ENCODE results near the gene STAG2.
A peak's percentile ranks its signal among the peaks of the same experiment; 100 is the strongest.

STAG2 gene

GRCh38 chrX:123943488-123943887, 18.0 kb upstream of the STAG2 start:
- Histone ChIP-seq H3K9ac (ENCODE audit: low read length) (no peak overlapping the region), H3K9me3 (ENCODE audit: insufficient read depth, low read length) (no peaks in the 10 kb centered on the region), H3K36me3 (replicated peaks; ENCODE audit: low read depth, low read length) (no peaks in the 10 kb centered on the region), H4K20me1 (ENCODE audit: insufficient read depth, low read length) (no peaks in the 10 kb centered on the region), H3K79me2 (ENCODE audit: low read length) (no peaks in the 10 kb centered on the region), H3K27me3 (ENCODE audit: low read depth, low read length) (no peaks in the 10 kb centered on the region), H2AFZ (ENCODE audit: low read depth, low read length) (no peak overlapping the region), H3K4me3 (ENCODE audit: low read length) (no peak overlapping the region), H3K4me2 (ENCODE audit: low read length) (no peak overlapping the region), H3K4me1 (ENCODE audit: low read length) (peaks cover 17% of the 10 kb centered on the region), H3K27ac (ENCODE audit: low read length) (no peak overlapping the region)
- no peak for TF ChIP-seq EZH2phosphoT487 (IDR thresholded peaks at IDR 0.05; ENCODE audit: low read depth)
- no peak for TF ChIP-seq CTCF (IDR thresholded peaks at IDR 0.05; ENCODE audit: low read depth, low read length)

- Histone ChIP-seq H3K36me3 (replicated peaks; ENCODE audit: low read depth, low read length) (no peaks in the 10 kb centered on the region), H3K4me2 (ENCODE audit: low read length) (no peak overlapping the region), H3K9me3 (ENCODE audit: insufficient read depth, low read length) (no peaks in the 10 kb centered on the region), H4K20me1 (ENCODE audit: insufficient read depth, low read length) (no peaks in the 10 kb centered on the region), H3K9ac (ENCODE audit: low read length) (no peak overlapping the region), H3K4me3 (ENCODE audit: low read length) (no peak overlapping the region), H3K4me1 (ENCODE audit: low read length) (no peaks in the 10 kb centered on the region), H3K27me3 (ENCODE audit: low read depth, low read length) (no peaks in the 10 kb centered on the region), H3K27ac (ENCODE audit: low read length) (no peak overlapping the region), H3K79me2 (ENCODE audit: low read length) (no peaks in the 10 kb centered on the region), H2AFZ (ENCODE audit: low read depth, low read length) (no peak overlapping the region)
- TF ChIP-seq CTCF (IDR thresholded peaks at IDR 0.05; ENCODE audit: low read depth, low read length), result no peak
- TF ChIP-seq EZH2phosphoT487 (IDR thresholded peaks at IDR 0.05; ENCODE audit: low read depth), result no peak
Measured at GRCh38 chrX:123949846-123950245, 11.7 kb upstream of the STAG2 start.

GRCh38 chrX:123959281-123960063, 2.0 kb upstream of the STAG2 start:
- Histone ChIP-seq H2AFZ (ENCODE audit: low read depth, low read length) (peak overlapping the region; percentile 78), H3K79me2 (ENCODE audit: low read length) (peaks cover 45% of the 10 kb centered on the region)

GRCh38 chrX:123960956-123961267, 594 bp upstream of the STAG2 start:
- H3K9me3 ChIP-seq (ENCODE audit: insufficient read depth, low read length), result no peaks in the 10 kb centered on the region
- H3K4me1 ChIP-seq (ENCODE audit: low read length), result peaks cover 17% of the 10 kb centered on the region
- no peak for TF ChIP-seq CTCF (IDR thresholded peaks at IDR 0.05; ENCODE audit: low read depth, low read length)
- no peak for TF ChIP-seq EZH2phosphoT487 (IDR thresholded peaks at IDR 0.05; ENCODE audit: low read depth)
- peak overlapping the region; percentile 56 for H2AFZ ChIP-seq (ENCODE audit: low read depth, low read length)
- peaks cover 28% of the 10 kb centered on the region for H4K20me1 ChIP-seq (ENCODE audit: insufficient read depth, low read length)
- no peaks in the 10 kb centered on the region for H3K27me3 ChIP-seq (ENCODE audit: low read depth, low read length)
- H3K4me3 ChIP-seq (ENCODE audit: low read length), result peak overlapping the region; percentile 98
- H3K4me2 ChIP-seq (ENCODE audit: low read length), result peak overlapping the region; percentile 88
- H3K9ac ChIP-seq (ENCODE audit: low read length), result peak overlapping the region; percentile 97
- no peaks in the 10 kb centered on the region for H3K36me3 ChIP-seq (replicated peaks; ENCODE audit: low read depth, low read length)
- peaks cover 59% of the 10 kb centered on the region for H3K79me2 ChIP-seq (ENCODE audit: low read length)
- peak overlapping the region; percentile 98 for H3K27ac ChIP-seq (ENCODE audit: low read length)

More at GRCh38 chrX:123959281-123960063, 2.0 kb upstream of the STAG2 start:
- no peak for TF ChIP-seq EZH2phosphoT487 (IDR thresholded peaks at IDR 0.05; ENCODE audit: low read depth)
- no peak for TF ChIP-seq CTCF (IDR thresholded peaks at IDR 0.05; ENCODE audit: low read depth, low read length)
- Histone ChIP-seq H3K9me3 (ENCODE audit: insufficient read depth, low read length) (no peaks in the 10 kb centered on the region), H3K27me3 (ENCODE audit: low read depth, low read length) (no peaks in the 10 kb centered on the region), H3K4me3 (ENCODE audit: low read length) (peak overlapping the region; percentile 90), H3K27ac (ENCODE audit: low read length) (peak overlapping the region; percentile 55), H3K36me3 (replicated peaks; ENCODE audit: low read depth, low read length) (no peaks in the 10 kb centered on the region), H3K4me1 (ENCODE audit: low read length) (peaks cover 13% of the 10 kb centered on the region), H4K20me1 (ENCODE audit: insufficient read depth, low read length) (peaks cover 14% of the 10 kb centered on the region), H3K4me2 (ENCODE audit: low read length) (peak overlapping the region; percentile 97), H3K9ac (ENCODE audit: low read length) (peak overlapping the region; percentile 83)
